Prostate gland (tissue), 2 donors: ENCODE measurements around the gene DNAI2.

Source experiments
- CTCF ChIP-seq, 4 experiments: fragments of 200-600 bp in 2 of 4; fragments of 450-650 bp in 2 of 4; sonication (generic) in 2 of 4; IDR thresholded peaks; 1 replicate in 3 of 4; 2 replicates in 1 of 4; pipeline ENCODE4 v1.5.1; 2016 to 2019; ENCODE audit warnings: antibody characterized with exemption in 4 of 4, mild to moderate bottlenecking in 2 of 4, moderate library complexity in 2 of 4
- POLR2A ChIP-seq: fragments of 450-650 bp; IDR thresholded peaks from one replicate; pipeline ENCODE4 v1.6.1; 2016; ENCODE audit warnings: antibody characterized with exemption, mild to moderate bottlenecking
- POLR2AphosphoS5 ChIP-seq: sonication (generic); formaldehyde crosslinking; IDR thresholded peaks from one replicate; pipeline ENCODE4 v1.6.1; 2017; ENCODE audit warnings: antibody characterized with exemption

GRCh38 chr17:74349120-74349519, 75.1 kb downstream of the DNAI2 start:
- TF ChIP-seq POLR2AphosphoS5 (no peak), CTCF (IDR thresholded peaks at IDR 0.05) (no peak), POLR2A (no peak)
